ENCODE results near the gene MAMSTR. TPM values are rescaled to one million over a fixed set of nuclear protein-coding genes. Genes with fewer than 3 reads are reported as not detected.

The MAMSTR gene
- total and polyA plus RNA-seq, 9 of the 15 experiments (the other 6 are each of a cell fraction or from before 2014, with no cell fraction given) = 0.08 to 1.00 (median 0.40) TPM; not detected in 1

DNA sequence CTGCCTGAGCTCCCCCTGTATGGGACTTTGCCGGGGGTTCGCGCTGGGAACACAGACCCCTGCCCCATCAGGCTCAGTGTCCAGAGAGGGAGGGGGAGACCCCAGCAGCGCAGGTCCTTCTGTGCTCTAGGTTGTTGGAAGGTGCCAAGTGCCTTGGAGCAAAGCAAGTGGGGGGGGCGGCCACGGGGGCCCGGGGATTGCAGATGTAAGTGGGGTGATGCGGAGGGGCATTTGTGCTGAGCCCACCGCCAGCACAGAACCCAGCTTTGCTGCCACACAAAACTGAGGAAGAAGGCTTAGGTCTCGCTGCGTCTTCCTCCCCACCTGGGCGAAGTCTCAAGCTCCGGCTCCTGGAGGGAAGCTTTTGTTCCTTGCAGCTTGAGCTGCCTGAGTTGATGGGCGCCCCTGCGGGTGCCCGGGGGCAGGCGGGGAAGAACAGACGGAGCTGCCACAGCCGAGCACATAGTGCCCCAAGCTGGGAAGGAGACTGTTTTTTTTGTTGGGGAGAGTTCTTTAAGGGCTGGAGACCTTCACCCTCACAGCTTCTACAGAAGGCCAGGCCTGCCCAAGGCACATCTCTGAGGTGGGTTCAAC, 45.2 kb downstream of the MAMSTR start (continued):
- TF ChIP-seq, protein P1, sequence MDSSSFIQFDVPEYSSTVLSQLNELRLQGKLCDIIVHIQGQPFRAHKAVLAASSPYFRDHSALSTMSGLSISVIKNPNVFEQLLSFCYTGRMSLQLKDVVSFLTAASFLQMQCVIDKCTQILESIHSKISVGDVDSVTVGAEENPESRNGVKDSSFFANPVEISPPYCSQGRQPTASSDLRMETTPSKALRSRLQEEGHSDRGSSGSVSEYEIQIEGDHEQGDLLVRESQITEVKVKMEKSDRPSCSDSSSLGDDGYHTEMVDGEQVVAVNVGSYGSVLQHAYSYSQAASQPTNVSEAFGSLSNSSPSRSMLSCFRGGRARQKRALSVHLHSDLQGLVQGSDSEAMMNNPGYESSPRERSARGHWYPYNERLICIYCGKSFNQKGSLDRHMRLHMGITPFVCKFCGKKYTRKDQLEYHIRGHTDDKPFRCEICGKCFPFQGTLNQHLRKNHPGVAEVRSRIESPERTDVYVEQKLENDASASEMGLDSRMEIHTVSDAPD (CRISPR knock-in tag; IDR thresholded peaks at IDR 0.05) = no peak
- TF ChIP-seq FOS (IDR thresholded peaks at IDR 0.05; ENCODE audit: extremely low read depth, insufficient read length) = no peak
- TF ChIP-seq, protein P2, sequence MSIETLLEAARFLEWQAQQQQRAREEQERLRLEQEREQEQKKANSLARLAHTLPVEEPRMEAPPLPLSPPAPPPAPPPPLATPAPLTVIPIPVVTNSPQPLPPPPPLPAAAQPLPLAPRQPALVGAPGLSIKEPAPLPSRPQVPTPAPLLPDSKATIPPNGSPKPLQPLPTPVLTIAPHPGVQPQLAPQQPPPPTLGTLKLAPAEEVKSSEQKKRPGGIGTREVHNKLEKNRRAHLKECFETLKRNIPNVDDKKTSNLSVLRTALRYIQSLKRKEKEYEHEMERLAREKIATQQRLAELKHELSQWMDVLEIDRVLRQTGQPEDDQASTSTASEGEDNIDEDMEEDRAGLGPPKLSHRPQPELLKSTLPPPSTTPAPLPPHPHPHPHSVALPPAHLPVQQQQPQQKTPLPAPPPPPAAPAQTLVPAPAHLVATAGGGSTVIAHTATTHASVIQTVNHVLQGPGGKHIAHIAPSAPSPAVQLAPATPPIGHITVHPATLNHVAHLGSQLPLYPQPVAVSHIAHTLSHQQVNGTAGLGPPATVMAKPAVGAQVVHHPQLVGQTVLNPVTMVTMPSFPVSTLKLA (conservative IDR thresholded peaks at IDR 0.05) = no peak
- TF ChIP-seq SMC3 (conservative IDR thresholded peaks at IDR 0.05; ENCODE audit: insufficient read depth, low read depth, low read length) = no peak
- no peak for TF ChIP-seq ZBTB1 (CRISPR knock-in tag; IDR thresholded peaks at IDR 0.05; ENCODE audit: borderline replicate concordance, low read depth)
- no peak for TF ChIP-seq FOXA3 (CRISPR knock-in tag; conservative IDR thresholded peaks at IDR 0.05 in 1 of 2, IDR thresholded peaks at IDR 0.05 in 1 of 2)
- TF ChIP-seq STAT5A (IDR thresholded peaks at IDR 0.05; ENCODE audit: borderline replicate concordance, low read length) = no peak
- TF ChIP-seq GTF2E2 (tag; IDR thresholded peaks at IDR 0.05) = no peak

All from K562 (cell line).